Measurements from ENCODE around the gene ABCC8. TPM values are rescaled to one million over a fixed set of nuclear protein-coding genes. Genes with fewer than 3 reads are reported as not detected.

ABCC8 gene
- total RNA-seq, 1 donor from 2014 or later = 4.9 TPM

DNA sequence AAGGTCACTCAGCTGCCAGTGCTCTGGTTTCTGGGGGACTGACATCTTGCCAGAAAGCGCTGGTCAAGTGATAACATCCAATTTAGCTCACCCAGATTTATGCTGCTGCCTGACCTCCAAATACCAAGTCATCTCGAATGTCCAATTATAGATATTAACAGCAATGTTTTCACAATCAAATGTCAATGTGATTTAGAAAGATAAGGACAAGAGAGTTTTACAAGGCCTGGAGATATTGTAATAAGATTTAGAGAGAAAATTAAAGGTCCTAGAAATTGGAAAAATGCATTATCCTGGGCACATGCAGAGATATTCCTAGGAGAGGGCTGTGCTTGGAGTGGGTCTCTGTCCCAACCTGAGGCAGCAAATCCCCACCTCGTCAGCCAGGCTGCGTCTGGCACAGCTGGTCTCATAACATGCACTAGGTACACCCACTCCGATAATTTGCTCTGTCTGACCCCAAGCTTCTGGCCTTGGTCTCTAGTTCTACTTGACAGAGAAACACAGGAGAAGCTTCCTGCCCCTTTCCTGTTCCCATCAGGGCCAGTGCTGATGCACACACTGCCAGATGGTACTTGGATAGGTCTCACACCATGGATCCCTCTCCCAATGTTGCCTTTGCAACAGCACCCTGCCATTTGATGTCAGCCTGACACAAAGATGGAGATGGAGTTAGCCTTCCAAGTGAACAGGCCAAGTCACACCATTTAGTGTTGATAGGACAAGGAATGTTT is 39.0 kb upstream of the ABCC8 start:
- intact Hi-C loops (cut with DNase I) = no loop called here
- H3K36me3 ChIP-seq = no peaks in the 10 kb centered on the region
- DNase-seq = no peak
- H3K27me3 ChIP-seq (ENCODE audit: low read depth) = no peaks in the 10 kb centered on the region
- no peak overlapping the region for H3K4me3 ChIP-seq
- no peak overlapping the region for H3K27ac ChIP-seq
- ATAC-seq = no peak
- H3K4me1 ChIP-seq = no peaks in the 10 kb centered on the region
- TF ChIP-seq, protein P1, sequence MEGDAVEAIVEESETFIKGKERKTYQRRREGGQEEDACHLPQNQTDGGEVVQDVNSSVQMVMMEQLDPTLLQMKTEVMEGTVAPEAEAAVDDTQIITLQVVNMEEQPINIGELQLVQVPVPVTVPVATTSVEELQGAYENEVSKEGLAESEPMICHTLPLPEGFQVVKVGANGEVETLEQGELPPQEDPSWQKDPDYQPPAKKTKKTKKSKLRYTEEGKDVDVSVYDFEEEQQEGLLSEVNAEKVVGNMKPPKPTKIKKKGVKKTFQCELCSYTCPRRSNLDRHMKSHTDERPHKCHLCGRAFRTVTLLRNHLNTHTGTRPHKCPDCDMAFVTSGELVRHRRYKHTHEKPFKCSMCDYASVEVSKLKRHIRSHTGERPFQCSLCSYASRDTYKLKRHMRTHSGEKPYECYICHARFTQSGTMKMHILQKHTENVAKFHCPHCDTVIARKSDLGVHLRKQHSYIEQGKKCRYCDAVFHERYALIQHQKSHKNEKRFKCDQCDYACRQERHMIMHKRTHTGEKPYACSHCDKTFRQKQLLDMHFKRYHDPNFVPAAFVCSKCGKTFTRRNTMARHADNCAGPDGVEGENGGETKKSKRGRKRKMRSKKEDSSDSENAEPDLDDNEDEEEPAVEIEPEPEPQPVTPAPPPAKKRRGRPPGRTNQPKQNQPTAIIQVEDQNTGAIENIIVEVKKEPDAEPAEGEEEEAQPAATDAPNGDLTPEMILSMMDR (IDR thresholded peaks at IDR 0.05) = no peak
- no peaks in the 10 kb centered on the region for H3K9me3 ChIP-seq

DNA sequence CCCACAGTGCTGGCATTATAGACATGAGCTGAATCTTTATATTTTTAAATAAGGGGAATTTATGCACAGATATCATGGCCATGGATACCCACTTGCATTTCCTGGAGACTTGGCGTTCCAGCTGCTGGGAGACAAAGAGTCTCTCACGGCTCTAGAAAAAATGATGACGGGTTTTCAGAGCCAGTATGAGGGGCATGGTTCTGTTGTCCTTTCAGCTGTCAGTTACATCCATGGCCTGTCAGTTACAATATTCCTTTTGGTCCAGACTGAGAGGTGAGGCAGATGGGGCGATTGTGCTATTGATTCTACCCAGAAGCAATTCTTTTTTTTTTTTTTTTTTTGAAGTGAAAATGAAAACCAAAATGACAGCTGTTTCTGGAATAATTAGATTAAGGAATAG is 37.8 kb upstream of the ABCC8 start:
- no peaks in the 10 kb centered on the region for H3K4me1 ChIP-seq
- no peaks in the 10 kb centered on the region for H3K27me3 ChIP-seq (ENCODE audit: low read depth)
- no peak for DNase-seq
- H3K36me3 ChIP-seq = no peaks in the 10 kb centered on the region
- TF ChIP-seq, protein P1 (IDR thresholded peaks at IDR 0.05) = no peak
- no peak for ATAC-seq
- H3K27ac ChIP-seq = no peak overlapping the region
- no peaks in the 10 kb centered on the region for H3K9me3 ChIP-seq
- H3K4me3 ChIP-seq = no peak overlapping the region
- intact Hi-C loops (cut with DNase I) = no loop called here

DNA sequence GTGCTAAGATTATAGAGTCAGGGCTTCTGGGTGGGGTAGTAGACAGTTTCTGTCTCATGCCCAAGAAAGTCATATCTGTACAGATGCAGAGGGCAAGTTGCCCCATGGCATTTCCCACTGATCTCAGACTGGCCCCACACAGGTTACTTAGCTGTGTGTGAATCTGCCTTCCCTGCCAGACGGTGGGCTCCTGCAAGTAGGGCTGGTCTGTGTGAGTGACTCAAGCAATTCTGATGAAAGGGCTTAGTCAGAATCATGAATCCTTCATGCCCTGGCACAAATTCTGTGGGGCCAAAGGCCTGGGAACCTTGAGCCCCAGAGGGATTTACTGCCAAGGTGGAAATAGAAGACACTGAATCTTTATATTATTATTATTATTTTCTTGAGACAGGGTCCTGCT is 37.2 kb upstream of the ABCC8 start:
- H3K36me3 ChIP-seq = no peaks in the 10 kb centered on the region
- H3K27ac ChIP-seq = no peak overlapping the region
- H3K9me3 ChIP-seq = no peaks in the 10 kb centered on the region
- DNase-seq (no peak), ATAC-seq (no peak)
- H3K4me3 ChIP-seq = no peak overlapping the region
- intact Hi-C loops (cut with DNase I) = no loop called here
- no peaks in the 10 kb centered on the region for H3K27me3 ChIP-seq (ENCODE audit: low read depth)
- TF ChIP-seq, protein P1 (IDR thresholded peaks at IDR 0.05) = no peak
- H3K4me1 ChIP-seq = no peaks in the 10 kb centered on the region

DNA sequence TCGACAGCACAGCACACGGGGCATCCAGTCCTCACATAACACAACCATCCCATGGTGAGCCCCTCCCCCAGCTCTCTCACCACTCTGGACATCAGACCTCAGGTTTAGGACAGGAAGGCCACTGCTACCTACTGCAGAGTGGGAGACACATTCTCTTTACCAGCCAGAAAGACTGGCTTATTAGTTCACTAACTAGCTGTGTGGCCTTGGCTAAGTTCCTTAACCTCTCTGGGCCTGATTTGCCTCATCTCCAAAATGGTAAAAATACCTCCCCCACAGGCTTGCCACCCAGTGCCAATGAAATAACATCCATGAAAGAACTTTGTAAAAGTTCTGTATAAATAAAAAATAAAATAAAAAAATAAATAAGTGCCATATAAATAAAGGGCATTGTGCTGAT is 35.5 kb upstream of the ABCC8 start:
- TF ChIP-seq, protein P1 (IDR thresholded peaks at IDR 0.05) = no peak
- ATAC-seq (no peak), DNase-seq (no peak)
- Histone ChIP-seq H3K27me3 (ENCODE audit: low read depth) (no peaks in the 10 kb centered on the region), H3K9me3 (no peaks in the 10 kb centered on the region), H3K4me3 (no peak overlapping the region), H3K4me1 (no peaks in the 10 kb centered on the region), H3K36me3 (no peaks in the 10 kb centered on the region), H3K27ac (no peak overlapping the region)
- intact Hi-C loops (cut with DNase I) = no loop called here

DNA sequence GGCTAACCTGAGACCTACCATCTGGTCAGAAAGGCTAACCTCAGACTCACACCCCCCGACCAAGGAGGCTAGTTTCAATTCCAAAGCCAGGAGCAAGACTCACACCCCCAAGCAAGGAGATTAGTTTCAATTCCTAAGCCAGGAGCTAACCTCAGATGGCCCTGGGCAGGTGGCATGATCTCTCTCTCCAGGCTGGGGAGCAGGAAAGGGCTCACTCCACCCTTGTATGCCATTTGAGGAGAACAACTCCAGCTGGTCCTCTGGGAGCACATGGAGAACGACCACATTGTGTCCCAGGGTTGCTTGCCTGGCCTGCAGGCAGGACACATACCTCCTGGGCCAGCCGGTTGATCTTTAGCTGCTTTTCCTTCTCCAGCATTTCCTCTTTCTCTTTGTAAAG is 34.9 kb upstream of the ABCC8 start:
- Histone ChIP-seq H3K27me3 (ENCODE audit: low read depth) (no peaks in the 10 kb centered on the region), H3K4me3 (no peak overlapping the region), H3K36me3 (no peaks in the 10 kb centered on the region), H3K27ac (no peak overlapping the region), H3K4me1 (no peaks in the 10 kb centered on the region), H3K9me3 (no peaks in the 10 kb centered on the region)
- intact Hi-C loops (cut with DNase I) = no loop called here
- ATAC-seq (no peak), DNase-seq (no peak)
- TF ChIP-seq, protein P1 (IDR thresholded peaks at IDR 0.05) = no peak
